NCI-H2029 (cell line): Measurements from ENCODE around the gene PYGB.

Experiments used
- DNase-seq: peaks from one replicate; lab custom pipeline; 2025; lab: John Stamatoyannopoulos, UW

The PYGB gene

GRCh38 chr20:25271486-25272222, 23.8 kb downstream of the PYGB start:
- no peak for DNase-seq

- DNase-seq = no peak
Measured at GRCh38 chr20:25272223-25273000, 24.5 kb downstream of the PYGB start.

- DNase-seq = no peak
Measured at GRCh38 chr20:25273046-25273445, 25.2 kb downstream of the PYGB start.

GRCh38 chr20:25273541-25274358, 25.9 kb downstream of the PYGB start:
- DNase-seq = no peak

GRCh38 chr20:25274481-25274880, 26.6 kb downstream of the PYGB start:
- no peak for DNase-seq

GRCh38 chr20:25274891-25275812, 27.3 kb downstream of the PYGB start:
- DNase-seq = no peak

GRCh38 chr20:25275813-25276532, 28.1 kb downstream of the PYGB start:
- DNase-seq = no peak

GRCh38 chr20:25276533-25277050, 28.7 kb downstream of the PYGB start:
- DNase-seq = no peak

GRCh38 chr20:25277051-25277801, 29.3 kb downstream of the PYGB start:
- DNase-seq = peak; percentile 80

GRCh38 chr20:25277941-25278521, 30.1 kb downstream of the PYGB start:
- no peak for DNase-seq

GRCh38 chr20:25278636-25279361, 30.9 kb downstream of the PYGB start:
- DNase-seq = no peak

GRCh38 chr20:25279403-25279802, 31.5 kb downstream of the PYGB start:
- DNase-seq = no peak

- DNase-seq = peak; percentile 99
Measured at GRCh38 chr20:25280051-25280573, 32.2 kb downstream of the PYGB start.

GRCh38 chr20:25280574-25281535, 33.0 kb downstream of the PYGB start:
- DNase-seq = no peak

- DNase-seq = peak; percentile 91
Measured at GRCh38 chr20:25281541-25281991, 33.7 kb downstream of the PYGB start.

- DNase-seq = peak; percentile 76
Measured at GRCh38 chr20:25282034-25282781, 34.3 kb downstream of the PYGB start.
